GM21529 (cell line): ENCODE data around the gene MYL12B.
A peak's percentile ranks its signal among the peaks of the same experiment; 100 is the strongest.
"Not testable (repeated sequence)": the region's sequence is repeated elsewhere in the genome, so short reads cannot be mapped to it uniquely, and the experiment has no call there.

Experiments used
- ATAC-seq: cut with Tn5 transposase; IDR thresholded peaks from one replicate; pipeline ENCODE4 v1.9.1; 2021; ENCODE audit not compliant: unreplicated experiment

Gene MYL12B

GRCh38 chr18:3261373-3262233 lies at the start of gene MYL12B:
Gene MYL12B, plus strand, starts transcription at chr18:3262133. Its CDS starts 10,766 bp downstream, at chr18:3272899.
- peak; percentile 84 for ATAC-seq

GRCh38 chr18:3212657-3213056 lies 49.3 kb upstream of the MYL12B start:
- no peak for ATAC-seq

- ATAC-seq = no peak
Measured at GRCh38 chr18:3213300-3214059, 48.5 kb upstream of the MYL12B start.

- ATAC-seq = no peak
Measured at GRCh38 chr18:3214855-3215637, 46.9 kb upstream of the MYL12B start.

GRCh38 chr18:3216987-3217386 lies 44.9 kb upstream of the MYL12B start:
- no peak for ATAC-seq

GRCh38 chr18:3217948-3218647 lies 43.8 kb upstream of the MYL12B start:
- ATAC-seq = no peak

- ATAC-seq = no peak
Measured at GRCh38 chr18:3218819-3219218, 43.1 kb upstream of the MYL12B start.

DNA sequence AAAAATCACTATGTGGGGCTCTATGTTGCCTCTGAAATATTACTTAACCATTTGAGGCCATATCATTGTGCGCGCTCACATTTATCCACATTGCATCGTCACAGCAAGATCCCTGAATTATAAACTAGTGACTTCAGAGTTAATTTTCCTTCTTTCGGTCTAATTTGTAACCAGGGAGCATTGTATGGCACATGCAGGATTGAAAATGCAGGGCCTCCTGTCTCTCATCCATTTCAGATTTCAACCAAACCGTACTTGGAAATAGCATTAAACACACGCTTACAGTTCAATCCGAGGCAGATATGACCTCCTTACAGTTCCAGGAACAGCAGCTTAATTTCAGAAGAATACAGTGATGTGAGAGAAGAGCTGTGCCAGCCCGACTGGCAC lies 42.7 kb upstream of the MYL12B start:
- ATAC-seq = no peak

GRCh38 chr18:3219631-3220335 lies 42.1 kb upstream of the MYL12B start, which contains the start of gene MYOM1:
Gene MYOM1, minus strand, starts transcription at chr18:3219968. Its CDS starts 4,745 bp downstream, at chr18:3215223.
- ATAC-seq = no peak

DNA sequence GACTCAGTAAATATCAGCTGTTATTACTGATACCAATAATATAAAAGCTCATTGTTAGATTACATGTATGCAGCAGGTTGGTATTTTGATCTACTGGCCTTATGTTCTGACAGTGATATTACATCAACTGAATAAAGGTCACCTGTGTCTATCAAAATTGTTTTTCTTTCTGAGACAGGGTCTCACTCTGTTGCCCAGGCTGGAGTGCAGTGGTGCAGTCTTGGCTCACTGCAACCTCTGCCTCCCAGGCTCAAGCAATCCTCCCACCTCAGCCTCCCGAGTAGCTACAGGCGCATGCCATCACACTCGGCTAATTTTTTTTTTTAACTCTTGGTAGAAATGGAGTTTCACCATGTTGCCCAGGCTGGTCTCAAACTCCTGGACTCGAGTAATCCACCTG lies 41.1 kb upstream of the MYL12B start:
- ATAC-seq = not testable (repeated sequence)

DNA sequence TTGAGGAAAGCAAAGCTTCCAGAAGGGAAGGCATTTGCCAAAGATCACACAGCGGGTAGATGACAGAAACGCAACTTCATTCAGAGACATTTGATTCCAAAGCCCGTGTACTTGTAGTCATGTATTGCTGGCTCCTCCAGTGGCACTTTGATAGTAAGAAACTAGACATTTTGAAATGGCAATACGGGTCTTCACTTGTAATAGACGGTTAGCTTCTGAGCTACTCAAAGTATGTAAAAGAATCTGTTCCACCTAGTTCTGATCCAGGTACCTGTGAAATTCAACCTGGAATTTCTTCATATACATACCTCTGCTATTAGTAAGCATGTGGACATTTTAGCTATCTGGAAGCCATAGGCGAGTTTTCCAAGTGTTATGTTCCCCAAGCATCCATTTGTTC lies 40.4 kb upstream of the MYL12B start:
- no peak for ATAC-seq

GRCh38 chr18:3223356-3223755 lies 38.6 kb upstream of the MYL12B start:
- ATAC-seq = no peak

DNA sequence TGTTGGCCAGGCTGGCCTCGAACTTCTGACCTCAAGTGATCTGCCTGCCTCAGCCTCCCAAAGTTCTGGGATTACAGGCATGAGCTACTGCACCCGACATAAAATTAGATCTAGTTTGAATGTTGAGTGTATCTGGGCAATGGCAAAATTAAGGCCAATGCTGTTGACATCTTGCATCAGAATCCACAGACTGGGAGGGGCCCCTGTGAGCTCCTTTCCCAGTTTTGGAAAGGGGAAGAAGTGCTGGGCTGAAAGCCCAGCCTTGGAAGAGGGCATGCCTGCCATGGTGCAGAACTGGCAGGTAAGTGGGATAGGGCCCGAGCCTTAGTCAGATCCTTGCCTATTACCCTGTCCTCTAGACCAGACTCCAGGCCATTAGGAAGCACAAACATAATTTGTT lies 37.7 kb upstream of the MYL12B start:
- ATAC-seq = no peak

DNA sequence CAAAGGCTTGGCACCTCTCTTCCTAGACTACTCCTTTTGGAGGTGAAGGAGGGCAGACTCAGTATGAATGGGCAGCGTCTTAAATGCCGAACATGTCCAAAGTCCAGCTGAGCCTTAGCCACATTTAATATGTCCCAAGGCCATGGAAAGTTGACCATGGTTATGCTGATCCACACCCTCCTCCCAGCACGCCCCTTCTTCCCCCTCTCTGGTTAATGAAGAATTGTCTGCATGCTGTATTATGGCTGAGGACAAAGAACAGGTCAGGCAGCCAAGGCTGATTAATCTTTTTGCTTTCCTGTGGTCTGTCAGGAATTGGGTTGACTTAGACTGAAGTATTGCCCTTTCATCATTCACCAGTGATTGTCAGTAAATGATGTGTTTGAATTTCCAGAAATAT lies 36.3 kb upstream of the MYL12B start:
- no peak for ATAC-seq

DNA sequence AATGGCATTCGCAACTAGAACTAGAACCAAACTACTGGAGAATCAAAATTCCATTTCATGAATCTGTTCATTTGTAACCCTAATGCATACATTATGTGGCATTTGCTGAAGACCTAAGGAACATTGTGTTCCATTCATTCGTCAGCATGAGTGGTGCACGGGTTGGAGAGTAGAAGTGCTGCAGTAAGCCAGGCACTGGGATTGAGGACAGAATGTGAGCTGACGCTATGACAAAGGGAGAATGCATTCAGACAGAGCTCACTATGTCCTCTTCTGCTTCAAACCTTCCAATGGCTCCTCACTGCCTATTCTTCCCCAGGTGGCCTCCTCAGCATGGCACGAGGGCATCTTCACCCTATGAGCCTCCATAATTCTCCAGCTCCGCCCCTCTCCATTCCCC lies 35.9 kb upstream of the MYL12B start:
- no peak for ATAC-seq

DNA sequence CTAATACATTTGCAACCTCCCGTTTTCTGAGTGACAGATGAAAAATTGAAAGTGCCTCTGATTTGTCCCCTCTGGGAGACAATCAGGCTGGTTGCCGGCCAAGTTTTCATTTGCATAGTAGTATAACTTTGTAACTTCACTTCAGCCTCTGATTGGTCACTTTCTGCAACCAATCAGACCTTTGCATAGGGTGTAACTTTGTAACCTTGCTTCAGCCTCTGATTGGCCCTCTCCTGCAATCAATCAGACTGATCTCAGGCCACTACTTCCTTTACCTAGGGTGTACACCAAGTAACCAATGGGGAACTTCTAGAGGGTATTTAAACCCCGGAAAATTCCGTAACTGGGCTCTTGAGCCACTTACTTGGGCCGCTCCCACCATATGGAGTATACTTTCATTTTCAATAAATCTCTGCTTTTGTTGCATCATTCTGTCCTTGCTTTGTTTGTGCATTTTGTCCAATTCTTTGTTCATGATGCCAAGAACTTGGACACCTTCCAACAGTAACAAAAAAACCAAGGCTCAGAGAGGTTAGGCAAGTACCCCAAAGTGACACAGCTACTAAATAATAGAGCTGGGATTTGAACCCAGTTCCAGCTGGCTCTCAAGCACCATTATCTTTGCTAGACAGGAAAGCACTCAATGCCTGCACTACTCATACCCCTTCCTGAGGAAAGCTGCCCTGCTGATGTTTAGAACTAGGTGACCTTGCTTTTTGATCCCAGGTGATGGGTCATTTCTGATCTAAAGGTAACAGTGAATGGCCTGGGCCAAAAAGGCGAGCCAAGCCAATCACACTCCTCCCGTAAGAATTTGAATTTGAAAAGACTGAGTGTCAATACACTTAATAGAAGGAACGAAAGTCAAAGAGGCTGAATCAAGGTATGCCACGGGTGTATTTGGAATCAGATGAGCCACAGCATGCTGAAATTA lies 31.3 kb upstream of the MYL12B start:
- no peak for ATAC-seq

DNA sequence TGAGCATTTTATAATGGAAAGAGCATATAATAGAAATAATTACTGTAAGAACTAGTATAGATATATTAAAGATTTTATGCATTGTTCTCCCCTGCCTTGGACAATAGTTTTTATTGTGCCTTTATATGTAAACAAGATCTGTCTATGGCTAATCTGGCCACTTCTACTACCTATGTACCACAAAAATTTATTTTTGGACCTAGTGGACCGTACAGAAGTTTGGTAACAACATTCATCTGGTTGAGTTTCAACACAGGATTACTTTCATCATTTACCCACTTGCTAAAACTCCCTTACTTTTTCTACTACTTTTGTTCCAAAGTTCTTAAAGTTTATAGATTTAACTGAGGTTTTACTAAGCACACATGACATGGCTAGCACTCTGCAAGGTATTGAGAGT lies 28.9 kb upstream of the MYL12B start:
- ATAC-seq = no peak

DNA sequence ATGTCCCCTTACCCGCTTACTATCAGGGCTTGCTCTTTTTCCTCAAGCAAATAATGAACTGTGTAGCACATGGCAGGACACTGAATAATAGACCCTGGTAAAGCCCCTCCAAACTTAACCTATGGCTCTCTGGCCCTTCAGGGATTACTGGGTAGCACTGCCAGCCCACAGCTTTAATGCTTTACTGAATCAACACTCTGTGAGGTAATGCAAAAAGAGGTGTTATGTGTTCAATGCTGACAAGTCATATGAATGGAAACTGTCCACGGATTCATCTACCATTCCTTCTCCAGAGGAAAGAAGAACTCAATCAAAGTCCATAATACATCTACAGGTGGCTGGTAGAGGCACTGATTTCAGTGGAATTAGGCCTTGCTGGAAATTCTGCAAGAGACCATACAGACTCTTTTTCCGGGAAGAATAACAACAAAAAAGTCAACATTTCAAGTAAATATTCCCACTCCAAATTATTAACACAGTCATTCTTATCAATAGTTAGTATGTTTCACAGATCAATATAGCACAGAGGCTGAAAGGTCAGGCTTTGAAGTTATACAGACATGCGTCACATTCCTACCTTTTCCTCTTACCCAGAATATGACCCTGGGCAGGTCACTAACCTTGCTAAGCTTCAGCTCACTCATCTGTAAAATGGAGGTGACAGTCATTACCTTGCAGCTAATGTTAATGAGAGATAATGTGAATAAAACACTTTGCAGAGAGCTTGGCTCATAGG lies 28.3 kb upstream of the MYL12B start:
- ATAC-seq = no peak
